ENCODE data around the gene ACSF3. TPM values are rescaled to one million over a fixed set of nuclear protein-coding genes. Genes with fewer than 3 reads are reported as not detected.

The ACSF3 gene
- total and polyA plus RNA-seq, 2 donors (not counting 1 experiment from before 2014, with no cell fraction given) = 45.2 to 113 TPM

DNA sequence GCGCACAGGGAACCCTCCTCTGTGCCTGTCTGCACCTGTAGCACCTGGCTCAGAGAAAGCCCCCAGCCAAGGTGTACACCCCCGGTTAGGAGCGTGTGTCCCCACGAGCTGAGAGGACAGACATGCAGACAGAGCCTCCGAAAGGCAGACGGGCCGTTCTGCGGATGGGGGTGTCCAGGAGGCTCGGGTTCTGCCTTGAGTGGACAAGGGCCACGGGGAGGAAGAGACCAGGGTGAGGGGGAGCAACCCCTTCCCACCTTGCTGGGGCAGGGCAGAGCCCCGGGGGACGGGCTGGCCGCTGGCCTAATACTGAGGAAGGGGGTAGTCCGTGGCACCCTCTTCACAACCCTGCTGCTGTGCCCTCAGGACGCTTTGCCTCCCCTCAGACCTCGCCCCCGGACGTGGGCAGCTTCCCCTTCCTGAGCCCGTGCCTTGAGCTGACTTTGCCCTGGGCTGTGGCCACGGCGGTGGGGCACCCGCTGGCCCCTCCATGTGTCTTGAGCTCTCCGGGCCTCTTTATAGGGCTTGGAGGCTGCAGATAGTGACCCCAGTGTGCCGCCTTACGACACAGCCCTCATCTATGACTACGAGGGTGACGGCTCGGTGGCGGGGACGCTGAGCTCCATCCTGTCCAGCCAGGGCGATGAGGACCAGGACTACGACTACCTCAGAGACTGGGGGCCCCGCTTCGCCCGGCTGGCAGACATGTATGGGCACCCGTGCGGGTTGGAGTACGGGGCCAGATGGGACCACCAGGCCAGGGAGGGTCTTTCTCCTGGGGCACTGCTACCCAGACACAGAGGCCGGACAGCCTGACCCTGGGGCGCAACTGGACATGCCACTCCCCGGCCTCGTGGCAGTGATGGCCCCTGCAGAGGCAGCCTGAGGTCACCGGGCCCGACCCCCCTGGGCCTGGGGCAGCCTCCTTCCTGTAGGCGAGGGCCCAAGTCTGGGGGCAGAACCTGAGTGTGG lies 101.0 kb downstream of the ACSF3 start:
- TF ChIP-seq, protein P1, sequence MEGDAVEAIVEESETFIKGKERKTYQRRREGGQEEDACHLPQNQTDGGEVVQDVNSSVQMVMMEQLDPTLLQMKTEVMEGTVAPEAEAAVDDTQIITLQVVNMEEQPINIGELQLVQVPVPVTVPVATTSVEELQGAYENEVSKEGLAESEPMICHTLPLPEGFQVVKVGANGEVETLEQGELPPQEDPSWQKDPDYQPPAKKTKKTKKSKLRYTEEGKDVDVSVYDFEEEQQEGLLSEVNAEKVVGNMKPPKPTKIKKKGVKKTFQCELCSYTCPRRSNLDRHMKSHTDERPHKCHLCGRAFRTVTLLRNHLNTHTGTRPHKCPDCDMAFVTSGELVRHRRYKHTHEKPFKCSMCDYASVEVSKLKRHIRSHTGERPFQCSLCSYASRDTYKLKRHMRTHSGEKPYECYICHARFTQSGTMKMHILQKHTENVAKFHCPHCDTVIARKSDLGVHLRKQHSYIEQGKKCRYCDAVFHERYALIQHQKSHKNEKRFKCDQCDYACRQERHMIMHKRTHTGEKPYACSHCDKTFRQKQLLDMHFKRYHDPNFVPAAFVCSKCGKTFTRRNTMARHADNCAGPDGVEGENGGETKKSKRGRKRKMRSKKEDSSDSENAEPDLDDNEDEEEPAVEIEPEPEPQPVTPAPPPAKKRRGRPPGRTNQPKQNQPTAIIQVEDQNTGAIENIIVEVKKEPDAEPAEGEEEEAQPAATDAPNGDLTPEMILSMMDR (IDR thresholded peaks at IDR 0.05) = no peak
- TF ChIP-seq EZH2 (IDR thresholded peaks at IDR 0.05; ENCODE audit: borderline replicate concordance, insufficient read depth, low read depth, low read length, poor library complexity, severe bottlenecking) = no peak
- H3K9ac ChIP-seq (ENCODE audit: low read length) = no peak overlapping the region
- H2AFZ ChIP-seq (ENCODE audit: insufficient read depth, low read depth, low read length, poor library complexity, severe bottlenecking) = no peak overlapping the region
- H3K36me3 ChIP-seq (replicated peaks in 1 of 2; ENCODE audit: control extremely low read depth in 1 of 2, control insufficient read depth in 1 of 2, extremely low read depth in 1 of 2, insufficient read depth in 2 of 2, low read length in 1 of 2) = no peaks in the 10 kb centered on the region
- peaks cover 0 to 26% (median 3%) of the 10 kb centered on the region in 4 experiments for H3K27me3 ChIP-seq (replicated peaks in 1 of 4; ENCODE audit: control extremely low read depth in 1 of 4, control insufficient read depth in 3 of 4, insufficient read depth in 4 of 4, low read length in 3 of 4)
- no peaks in the 10 kb centered on the region for H4K20me1 ChIP-seq (ENCODE audit: control insufficient read depth, insufficient read depth, low read length, poor library complexity, severe bottlenecking)
- H3K4me3 ChIP-seq (ENCODE audit: control extremely low read depth in 1 of 5, extremely low read depth in 1 of 5, insufficient read depth in 1 of 5, low read depth in 2 of 5, low read length in 4 of 5) = no peak overlapping the region
- H3K27ac ChIP-seq (ENCODE audit: low read length in 2 of 2) = no peak overlapping the region
- DNase-seq (peak; percentile 29), ATAC-seq (ENCODE audit: low read depth) (no peak)
- peak overlapping the region; percentile 16 for H3K4me3 Mint-ChIP-seq
- H3K4me1 ChIP-seq (ENCODE audit: control insufficient read depth in 2 of 2, insufficient read depth in 2 of 2, low read length in 2 of 2) = peaks cover 0 to under 1% of the 10 kb centered on the region in 2 donors
- 75% methylated on average over 45 of the region's 45 CpGs for WGBS (ENCODE audit: insufficient coverage)
- POLR2A ChIA-PET = interaction anchor here (0.6 kb wide), 1 partner anchor 392 kb away, joined by 3 read pairs; no protein-coding TSS in a partner anchor
- H3K9me3 Mint-ChIP-seq (ENCODE audit: insufficient read depth) = no peaks in the 10 kb centered on the region
- no peak overlapping the region for H3K4me2 ChIP-seq (replicated peaks; ENCODE audit: low read depth, low read length, poor library complexity, severe bottlenecking)
- H3K79me2 ChIP-seq (ENCODE audit: control insufficient read depth, insufficient read depth, low read length) = no peaks in the 10 kb centered on the region
- no peaks in the 10 kb centered on the region for H3K27me3 Mint-ChIP-seq
- intact Hi-C loops (cut with micrococcal nuclease) = no loop called here
- peaks cover 0 to 12% (median 0%) of the 10 kb centered on the region in 3 donors for H3K9me3 ChIP-seq (ENCODE audit: control extremely low read depth in 1 of 3, control insufficient read depth in 2 of 3, insufficient read depth in 1 of 3, low read length in 2 of 3)
- H3K4me1 Mint-ChIP-seq = peaks cover 3% of the 10 kb centered on the region
- no peak overlapping the region for H3K27ac Mint-ChIP-seq
- CTCF ChIA-PET = no interaction called here

Measured in B cell (primary cell).